Breast epithelium (tissue), 4 donors: ENCODE measurements around the gene CYTH1. TPM values are rescaled to one million over a fixed set of nuclear protein-coding genes. Genes with fewer than 3 reads are reported as not detected.

Experiments
- DNase-seq, 2 donors: peaks; one replicate each; pipeline ENCODE4 v3.0.0-alpha.2; 2019; ENCODE audit warnings: low spot score in 2 of 2
- H3K27ac ChIP-seq, 2 donors: fragments of 200-600 bp; sonication (generic) in 1 of 2; one replicate each; pipeline ENCODE4 v1.5.1; 2016 to 2019; ENCODE audit warnings: mild to moderate bottlenecking in 1 of 2
- H3K27me3 ChIP-seq, 2 donors: fragments of 200-600 bp; sonication (generic) in 1 of 2; one replicate each; pipeline versions ENCODE4 v1.5.1 to v1.6.0; 2017 to 2019; ENCODE audit warnings: control low read depth in 1 of 2, mild to moderate bottlenecking in 1 of 2
- H3K36me3 ChIP-seq: fragments of 200-600 bp; one replicate; pipeline ENCODE4 v1.5.1; 2019
- H3K4me1 ChIP-seq, 2 donors: fragments of 200-600 bp; sonication (generic); one replicate each; pipeline ENCODE4 v1.5.1; 2016 to 2019; ENCODE audit warnings: control low read depth in 1 of 2
- H3K4me3 ChIP-seq, 3 donors: fragments of 200-600 bp; sonication (generic); 1 replicate in 2 of 3; 2 replicates in 1 of 3; pipeline ENCODE4 v1.5.1; 2016 to 2019; ENCODE audit warnings: mild to moderate bottlenecking in 3 of 3, moderate library complexity in 2 of 3
- H3K9me3 ChIP-seq, 2 donors: fragments of 200-600 bp; sonication (generic) in 1 of 2; one replicate each; pipeline ENCODE4 v1.5.1; 2016 to 2019; ENCODE audit warnings: control low read depth in 1 of 2
- POLR2A ChIP-seq: fragments of 450-650 bp; IDR thresholded peaks from one replicate; pipeline ENCODE4 v1.6.1; 2016; ENCODE audit warnings: antibody characterized with exemption, mild to moderate bottlenecking, moderate library complexity
- POLR2AphosphoS5 ChIP-seq, 3 donors: sonication (generic); formaldehyde crosslinking; IDR thresholded peaks; one replicate each; pipeline ENCODE4 v1.6.1; 2017; ENCODE audit warnings: antibody characterized with exemption in 3 of 3
- intact Hi-C: fragments of 100-400 bp; cut with DNase I; formaldehyde crosslinking; loops from one replicate; pipeline ENCODE4 v1.15.1; 2023; ENCODE audit warnings: low total_unique reads
- total RNA-seq, 3 donors: library from RNA; depleted of rRNA; stranded (reverse); fragments of >200 nt; gene quantifications; one replicate each; pipeline ENCODE4 v1.1.0, GENCODE V29; 2016
- TF ChIP-seq, protein P1 (sequence below), 3 donors: fragments of 450-650 bp; IDR thresholded peaks; one replicate each; pipeline ENCODE4 v1.5.1; 2016 to 2017; ENCODE audit warnings: antibody characterized with exemption in 3 of 3, mild to moderate bottlenecking in 3 of 3, moderate library complexity in 3 of 3

The CYTH1 gene
- total RNA-seq, 3 donors from 2014 or later = 49.5 to 64.8 (median 50.7) TPM

DNA sequence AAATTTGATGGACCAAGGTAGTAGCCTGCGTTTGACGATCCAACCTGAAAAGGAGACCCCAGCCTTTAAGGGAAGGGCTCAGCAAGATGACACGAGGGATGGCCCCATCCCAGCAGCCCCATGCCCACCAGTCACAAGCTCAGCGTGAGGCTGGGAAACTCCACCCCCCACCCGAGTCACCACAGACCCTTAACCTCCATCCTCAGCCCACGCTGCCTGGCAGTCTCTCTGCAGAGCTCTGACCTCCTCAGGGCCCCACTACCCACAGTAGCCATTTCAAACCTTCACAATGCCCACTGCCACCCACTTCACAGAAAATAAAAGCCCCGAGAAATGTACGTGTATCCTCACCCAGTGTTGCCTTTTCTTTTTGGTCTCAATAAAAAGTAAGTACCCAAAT, 39.9 kb upstream of the CYTH1 start:
- TF ChIP-seq, protein P1, sequence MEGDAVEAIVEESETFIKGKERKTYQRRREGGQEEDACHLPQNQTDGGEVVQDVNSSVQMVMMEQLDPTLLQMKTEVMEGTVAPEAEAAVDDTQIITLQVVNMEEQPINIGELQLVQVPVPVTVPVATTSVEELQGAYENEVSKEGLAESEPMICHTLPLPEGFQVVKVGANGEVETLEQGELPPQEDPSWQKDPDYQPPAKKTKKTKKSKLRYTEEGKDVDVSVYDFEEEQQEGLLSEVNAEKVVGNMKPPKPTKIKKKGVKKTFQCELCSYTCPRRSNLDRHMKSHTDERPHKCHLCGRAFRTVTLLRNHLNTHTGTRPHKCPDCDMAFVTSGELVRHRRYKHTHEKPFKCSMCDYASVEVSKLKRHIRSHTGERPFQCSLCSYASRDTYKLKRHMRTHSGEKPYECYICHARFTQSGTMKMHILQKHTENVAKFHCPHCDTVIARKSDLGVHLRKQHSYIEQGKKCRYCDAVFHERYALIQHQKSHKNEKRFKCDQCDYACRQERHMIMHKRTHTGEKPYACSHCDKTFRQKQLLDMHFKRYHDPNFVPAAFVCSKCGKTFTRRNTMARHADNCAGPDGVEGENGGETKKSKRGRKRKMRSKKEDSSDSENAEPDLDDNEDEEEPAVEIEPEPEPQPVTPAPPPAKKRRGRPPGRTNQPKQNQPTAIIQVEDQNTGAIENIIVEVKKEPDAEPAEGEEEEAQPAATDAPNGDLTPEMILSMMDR (IDR thresholded peaks at IDR 0.05) = no peak
- TF ChIP-seq POLR2A (no peak), POLR2AphosphoS5 (IDR thresholded peaks at IDR 0.05) (no peak)

DNA sequence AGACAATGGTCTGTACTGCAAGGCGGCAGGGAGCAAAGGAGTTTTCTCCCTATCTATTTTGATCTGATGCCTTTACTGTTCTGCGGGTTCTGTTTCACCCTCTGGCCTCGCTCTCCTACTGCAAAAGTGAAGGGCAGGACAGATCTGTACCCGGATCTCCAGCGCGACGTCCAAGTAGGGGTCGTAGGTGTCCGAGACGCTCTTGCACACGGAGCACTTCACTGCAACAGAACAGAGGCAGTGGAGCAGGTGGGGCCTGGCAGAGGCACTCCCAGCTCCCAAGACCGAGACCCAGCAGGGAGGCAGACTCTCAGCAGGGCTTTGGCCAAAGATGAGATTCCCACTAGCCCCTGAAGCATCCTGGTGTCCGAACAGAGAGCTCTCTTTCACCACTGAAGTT, 38.8 kb upstream of the CYTH1 start:
- Histone ChIP-seq H3K9me3 (no peaks in the 10 kb centered on the region), H3K27me3 (no peaks in the 10 kb centered on the region), H3K27ac (no peak overlapping the region), H3K4me1 (no peaks in the 10 kb centered on the region), H3K4me3 (no peak overlapping the region), H3K36me3 (peaks cover 5% of the 10 kb centered on the region)
- TF ChIP-seq POLR2A (no peak), POLR2AphosphoS5 (IDR thresholded peaks at IDR 0.05) (no peak)
- TF ChIP-seq, protein P1 (IDR thresholded peaks at IDR 0.05) = no peak
- intact Hi-C loops = no loop called here
- no peak for DNase-seq

More for the DNA sequence above, 39.9 kb upstream of the CYTH1 start:
- H3K36me3 ChIP-seq = peaks cover 5% of the 10 kb centered on the region
- no peaks in the 10 kb centered on the region for H3K9me3 ChIP-seq
- H3K27ac ChIP-seq = peak overlapping the region; percentile 61 to 83
- no peak for DNase-seq
- H3K4me1 ChIP-seq = no peaks in the 10 kb centered on the region
- intact Hi-C loops = no loop called here
- no peak overlapping the region for H3K4me3 ChIP-seq
- H3K27me3 ChIP-seq = no peaks in the 10 kb centered on the region

DNA sequence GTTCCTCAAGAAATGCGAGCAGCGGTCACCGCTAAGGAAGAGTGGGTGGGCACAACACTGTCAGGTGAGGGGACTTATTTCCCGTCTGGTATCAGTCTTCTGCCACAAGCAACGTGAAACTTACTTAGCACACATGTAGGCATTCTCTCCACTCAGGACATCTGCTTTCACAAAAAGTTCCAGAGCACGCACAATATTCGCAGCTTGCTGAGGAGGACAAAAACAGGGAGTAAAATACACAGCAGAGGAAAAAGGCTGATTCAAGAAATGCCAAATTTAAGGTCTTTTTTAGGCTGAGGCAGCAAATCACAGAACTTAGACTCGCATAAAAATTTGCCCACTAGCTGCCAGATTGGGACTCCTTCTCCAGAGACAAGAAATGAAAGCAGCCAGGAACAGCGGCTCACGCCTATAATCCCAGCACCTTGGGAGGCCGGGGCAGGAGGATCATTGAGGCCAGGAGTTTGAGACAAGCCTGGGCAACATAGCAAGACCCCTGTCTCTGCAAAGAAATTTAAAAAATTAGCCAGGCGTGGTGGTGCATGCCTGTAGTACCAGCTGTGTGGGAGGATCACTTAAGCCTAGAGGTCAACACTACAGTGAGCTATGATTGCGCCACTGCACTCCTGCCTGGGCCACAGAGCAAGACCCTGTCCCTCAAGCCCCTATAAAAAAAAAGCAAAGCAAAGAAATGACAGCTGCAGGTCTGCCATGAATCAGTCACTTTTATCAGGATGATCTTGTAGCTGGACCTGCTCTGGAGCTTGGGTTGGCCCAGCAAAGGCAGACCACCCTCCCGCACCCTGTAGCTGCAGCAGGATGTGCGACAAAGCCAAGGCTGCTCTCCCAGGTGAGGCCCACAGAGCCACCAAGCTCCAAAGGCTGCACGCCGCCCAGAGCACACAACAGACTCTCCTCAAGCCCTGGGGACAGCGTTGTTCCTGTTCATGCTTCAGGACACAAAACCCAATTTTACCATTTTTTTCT, 38.0 kb upstream of the CYTH1 start:
- intact Hi-C loops = no loop called here
- Histone ChIP-seq H3K4me1 (no peaks in the 10 kb centered on the region), H3K27me3 (no peaks in the 10 kb centered on the region), H3K9me3 (no peaks in the 10 kb centered on the region), H3K36me3 (peaks cover 5% of the 10 kb centered on the region), H3K4me3 (no peak overlapping the region), H3K27ac (peak overlapping the region in 1 of 2 donors; percentile 65)
- no peak for DNase-seq
- TF ChIP-seq, protein P1 (IDR thresholded peaks at IDR 0.05) = no peak
- TF ChIP-seq POLR2A = no peak
- no peak for TF ChIP-seq POLR2AphosphoS5 (IDR thresholded peaks at IDR 0.05)

DNA sequence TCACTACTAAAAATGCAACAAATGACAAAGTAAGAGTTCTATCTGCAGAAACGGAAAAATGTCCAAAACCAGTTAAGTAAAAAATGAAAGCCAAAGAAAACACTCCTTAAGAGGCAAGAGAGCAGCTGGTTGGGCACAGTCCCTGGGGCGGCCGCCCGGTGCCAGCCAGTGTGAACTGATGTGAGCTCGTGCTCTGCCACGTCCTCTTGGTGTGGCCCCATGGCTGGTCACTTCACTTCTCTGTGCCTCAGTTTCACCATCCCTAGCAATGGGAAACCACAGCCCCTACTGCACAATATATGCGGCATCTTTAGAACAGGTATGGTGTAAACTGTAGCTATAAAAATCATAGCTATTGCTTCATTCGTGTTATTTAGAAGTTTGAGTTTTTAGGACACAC, 37.3 kb upstream of the CYTH1 start:
- DNase-seq = no peak
- Histone ChIP-seq H3K4me1 (no peaks in the 10 kb centered on the region), H3K4me3 (no peak overlapping the region), H3K36me3 (peaks cover 5% of the 10 kb centered on the region), H3K27me3 (no peaks in the 10 kb centered on the region), H3K9me3 (no peaks in the 10 kb centered on the region), H3K27ac (peak overlapping the region; percentile 43 to 65)
- intact Hi-C loops = no loop called here
- TF ChIP-seq POLR2AphosphoS5 (IDR thresholded peaks at IDR 0.05) = no peak

DNA sequence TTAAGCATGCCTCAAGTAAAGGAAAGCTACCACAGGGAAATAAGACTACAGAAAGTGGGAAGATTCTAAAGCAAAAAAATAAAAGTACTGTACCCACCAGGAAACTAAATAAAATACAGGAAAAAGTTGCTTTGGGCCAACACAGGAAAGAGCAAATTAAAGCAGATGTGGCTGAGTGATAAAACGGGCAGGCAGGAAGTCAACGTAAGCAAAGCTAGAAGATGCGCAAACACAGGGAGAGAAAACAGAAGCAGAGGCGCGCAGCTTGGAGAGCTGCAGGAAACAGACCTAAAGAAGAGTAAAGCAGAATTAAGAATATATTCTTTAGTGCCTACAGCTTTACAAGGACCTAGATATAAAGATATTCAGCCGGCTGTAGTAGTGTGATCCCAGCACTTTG, 36.9 kb upstream of the CYTH1 start:
- TF ChIP-seq POLR2AphosphoS5 (IDR thresholded peaks at IDR 0.05) (no peak), POLR2A (no peak)
- TF ChIP-seq, protein P1 (IDR thresholded peaks at IDR 0.05) = no peak
- intact Hi-C loops = no loop called here
- Histone ChIP-seq H3K4me3 (no peak overlapping the region), H3K27ac (peak overlapping the region; percentile 43 to 65), H3K4me1 (no peaks in the 10 kb centered on the region), H3K36me3 (peaks cover 5% of the 10 kb centered on the region), H3K9me3 (no peaks in the 10 kb centered on the region), H3K27me3 (no peaks in the 10 kb centered on the region)
- DNase-seq = no peak
